NCI-H2107 treated with DMSO at 0.1 percent for 48 hours (cell line): Measurements from ENCODE around the gene GABRA6.

Experiments
- DNase-seq: peaks from one replicate; lab custom pipeline; 2025; ENCODE audit not compliant: unreplicated experiment; lab: John Stamatoyannopoulos, UW

GABRA6 gene

DNA sequence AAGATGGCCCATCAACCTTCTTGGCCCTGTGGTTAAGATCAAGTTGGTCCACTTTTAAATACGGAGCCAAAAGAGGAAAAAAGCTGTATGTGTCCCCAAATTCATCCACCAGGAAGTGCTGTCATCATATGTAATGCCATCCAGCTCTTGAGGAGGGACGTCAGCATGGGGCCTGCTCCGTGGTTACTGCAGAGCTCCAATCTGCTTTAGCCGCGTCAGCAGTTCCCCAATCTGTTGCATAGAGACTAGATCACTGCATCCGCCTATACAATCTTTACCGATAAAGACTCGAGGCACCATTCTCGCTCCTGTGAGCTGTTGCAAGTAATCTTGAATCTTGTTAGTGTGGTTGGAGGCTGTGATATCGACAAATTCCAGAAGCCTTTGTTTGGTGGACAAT is 65.7 kb downstream of the GABRA6 start:
- no peak for DNase-seq
